HFF-Myc (cell line): ENCODE data around the gene TENM4.

Experiments used
- DNase-seq: peaks from one replicate; pipeline ENCODE4 v3.0.0-alpha.2; 2011; ENCODE audit warnings: low read depth; ENCODE audit errors: extremely low read depth
- H3K4me3 ChIP-seq: replicated peaks from 2 replicates; pipeline ENCODE4 v1.5.1; 2011; ENCODE audit warnings: low read depth, mild to moderate bottlenecking, control low read depth, low read length
- CTCF ChIP-seq: IDR thresholded peaks from 2 replicates; pipeline ENCODE4 v1.5.1; 2012; ENCODE audit warnings: mild to moderate bottlenecking, low read depth, low read length, control low read depth; ENCODE audit errors: missing control alignments

TENM4 gene

DNA sequence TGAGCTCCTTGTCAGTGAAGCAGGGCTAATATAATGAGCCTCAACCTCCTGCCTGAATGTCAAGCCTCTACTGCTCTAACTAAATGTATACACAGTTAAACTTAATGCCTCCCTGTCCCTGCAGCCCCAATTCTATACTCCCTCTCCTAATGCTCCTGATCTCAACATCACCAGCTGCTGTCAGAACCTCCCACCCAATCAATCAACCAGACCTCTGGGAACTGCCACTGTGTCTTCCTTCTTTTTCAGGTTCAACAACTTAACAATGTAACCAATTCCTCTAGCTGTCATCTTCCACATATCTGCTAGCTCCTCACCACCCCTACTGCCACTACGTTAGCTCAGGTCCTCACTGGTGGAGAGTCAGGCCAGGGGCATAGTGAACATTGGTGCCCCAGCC is 526.3 kb downstream of the TENM4 start:
- no peak overlapping the region for H3K4me3 ChIP-seq
- no peak for TF ChIP-seq CTCF
- DNase-seq = no peak

GRCh38 chr11:78912778-78913177 is 528.1 kb downstream of the TENM4 start:
- DNase-seq = no peak
- TF ChIP-seq CTCF = no peak
- H3K4me3 ChIP-seq = no peak overlapping the region

- no peak overlapping the region for H3K4me3 ChIP-seq
- TF ChIP-seq CTCF = no peak
- DNase-seq = no peak
Measured at GRCh38 chr11:78910322-78910721, 530.5 kb downstream of the TENM4 start.

DNA sequence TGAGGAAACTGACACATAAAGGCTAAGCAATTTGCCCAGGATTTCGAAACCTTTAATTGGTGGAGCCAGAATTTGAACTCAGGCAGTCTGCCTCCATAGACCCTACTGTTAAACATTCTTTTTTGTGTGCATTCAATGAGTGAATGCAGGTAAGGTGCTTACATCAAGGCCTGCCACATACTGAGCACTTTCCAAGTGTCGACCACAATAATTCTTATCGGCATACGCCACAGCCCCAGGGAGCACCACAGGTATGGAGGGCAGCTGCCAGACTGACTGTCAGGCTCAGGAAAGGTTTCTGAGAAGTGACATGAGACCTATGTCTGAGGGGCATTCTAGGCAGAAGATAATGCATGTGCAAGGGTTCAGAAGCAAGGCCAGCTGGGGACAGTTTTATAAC is 531.4 kb downstream of the TENM4 start:
- no peak overlapping the region for H3K4me3 ChIP-seq
- no peak for TF ChIP-seq CTCF

DNA sequence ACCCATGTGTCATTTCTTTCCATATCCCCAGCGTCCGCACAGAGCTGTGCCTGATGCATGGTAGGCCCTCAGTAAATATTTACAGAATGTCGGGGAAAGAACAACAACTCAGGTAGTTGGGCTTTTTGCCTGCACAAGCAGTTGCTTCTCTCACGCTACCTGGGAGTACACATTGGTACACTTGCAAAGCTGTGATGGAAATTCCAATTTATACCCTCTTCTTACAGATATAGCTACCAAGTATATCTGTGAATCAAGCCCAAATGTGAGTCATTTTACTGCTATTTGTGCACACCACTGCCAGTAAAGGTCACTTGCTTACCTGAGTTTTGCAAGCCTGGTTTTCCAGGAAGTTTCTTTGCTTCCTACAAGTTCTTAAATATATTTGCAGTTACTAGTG is 533.2 kb downstream of the TENM4 start:
- no peak for DNase-seq
- TF ChIP-seq CTCF = no peak
- no peak overlapping the region for H3K4me3 ChIP-seq

More for the DNA sequence above, 531.4 kb downstream of the TENM4 start:
- DNase-seq = no peak

DNA sequence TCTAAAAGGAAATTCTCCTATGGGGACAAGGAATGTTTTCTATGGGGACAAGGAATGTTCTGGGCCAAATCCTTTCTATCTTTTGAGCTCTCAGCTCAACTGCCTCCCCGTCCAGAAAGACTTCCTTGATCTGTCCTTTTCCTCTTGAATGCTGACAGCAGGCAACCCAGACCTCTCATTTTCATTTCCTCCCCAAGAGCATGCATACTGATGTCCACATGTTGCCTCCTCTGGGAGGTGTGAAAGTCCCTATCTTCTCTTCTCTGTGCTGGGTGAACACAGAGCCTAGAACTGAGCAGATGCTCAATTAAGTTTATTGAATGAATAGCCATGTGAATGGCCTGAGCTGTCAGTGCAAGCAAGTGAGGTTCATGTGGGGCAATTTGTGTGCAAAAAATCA is 534.3 kb downstream of the TENM4 start:
- TF ChIP-seq CTCF = no peak
- no peak overlapping the region for H3K4me3 ChIP-seq
- DNase-seq = no peak

DNA sequence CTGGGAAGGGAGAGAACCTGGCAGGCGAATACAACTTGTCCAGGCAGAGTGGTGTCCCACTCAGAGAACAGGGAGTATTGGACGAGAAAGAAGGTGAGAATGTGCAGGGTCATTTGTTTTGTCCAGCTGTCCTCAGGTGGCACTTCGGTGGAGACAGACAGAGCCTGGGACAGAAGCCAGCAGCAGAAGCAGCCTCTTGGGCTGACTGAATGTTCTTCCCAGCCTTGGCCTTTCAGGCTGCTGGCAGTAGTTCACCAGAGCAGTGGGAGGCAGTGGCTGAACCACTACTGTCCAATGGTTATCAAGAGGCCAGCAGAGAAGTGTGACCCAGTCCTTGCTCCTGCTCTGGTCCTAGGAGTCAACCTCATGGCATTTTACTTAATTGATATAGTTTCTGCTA is 535.1 kb downstream of the TENM4 start:
- no peak overlapping the region for H3K4me3 ChIP-seq
- no peak for DNase-seq
- TF ChIP-seq CTCF = no peak
